SU-DHL-6 (cell line): ENCODE results near the gene TRUB1.

ENCODE experiments used
- H2AFZ ChIP-seq: fragments of 200-600 bp; sonication (generic); 2 replicates; pipeline ENCODE4 v1.6.1; 2014; ENCODE audit warnings: low read depth, mild to moderate bottlenecking, moderate library complexity, mixed read lengths, antibody characterized with exemption, low read length; ENCODE audit not compliant: severe bottlenecking
- H3F3A ChIP-seq: fragments of 200-600 bp; shearing (Covaris generic); 2 replicates; pipeline ENCODE4 v1.6.0; 2016; ENCODE audit warnings: antibody characterized with exemption, mild to moderate bottlenecking; ENCODE audit not compliant: insufficient read depth
- H3K27ac ChIP-seq: fragments of 200-600 bp; sonication (generic); 2 replicates; pipeline ENCODE4 v1.5.1; 2016; ENCODE audit warnings: low read depth, mild to moderate bottlenecking, low read length, moderate library complexity, mixed read lengths
- H3K27me3 ChIP-seq: fragments of 200-600 bp; sonication (generic), shearing (Covaris generic); 2 replicates; pipeline ENCODE4 v1.6.0; 2014; ENCODE audit warnings: mild to moderate bottlenecking, low read length
- H3K36me3 ChIP-seq: fragments of 200-600 bp; sonication (generic); 2 replicates; pipeline ENCODE4 v1.6.1; 2014; ENCODE audit warnings: mild to moderate bottlenecking, low read length, mixed read lengths
- H3K4me2 ChIP-seq: fragments of 300-600, 200-600 bp; shearing (Covaris generic), sonication (generic); 2 replicates; pipeline ENCODE4 v1.6.0; 2014; ENCODE audit warnings: low read length, low read depth, mild to moderate bottlenecking; ENCODE audit not compliant: poor library complexity, severe bottlenecking
- H3K4me3 ChIP-seq: fragments of 200-600 bp; sonication (generic); 2 replicates; pipeline ENCODE4 v1.5.1; 2014; ENCODE audit warnings: antibody characterized with exemption, low read length, mild to moderate bottlenecking, mixed read lengths; ENCODE audit not compliant: insufficient read depth, poor library complexity, severe bottlenecking
- H3K79me2 ChIP-seq: fragments of 200-600 bp; sonication (generic); 2 replicates; pipeline ENCODE4 v1.6.1; 2014; ENCODE audit warnings: mild to moderate bottlenecking, low read length, moderate library complexity; ENCODE audit not compliant: insufficient read depth
- H3K9ac ChIP-seq: fragments of 200-600 bp; sonication (generic); 2 replicates; pipeline ENCODE4 v1.7.0; 2014; ENCODE audit warnings: mild to moderate bottlenecking, low read length
- H3K9me2 ChIP-seq: fragments of 200-600 bp; sonication (generic); replicated peaks from 2 replicates; pipeline ENCODE4 v1.6.1; 2014; ENCODE audit warnings: low read length; ENCODE audit not compliant: insufficient read depth
- H3K9me3 ChIP-seq: fragments of 200-600 bp; sonication (generic); 2 replicates; pipeline ENCODE4 v1.6.1; 2014; ENCODE audit warnings: low read length, mixed read lengths; ENCODE audit not compliant: insufficient read depth
- H4K20me1 ChIP-seq: fragments of 200-600 bp; sonication (generic); 2 replicates; pipeline ENCODE4 v1.6.1; 2014; ENCODE audit warnings: low read depth, mild to moderate bottlenecking, antibody characterized with exemption, low read length, moderate library complexity, mixed read lengths
- EZH2phosphoT487 ChIP-seq: fragments of 200-600 bp; sonication (generic), shearing (Covaris generic); conservative IDR thresholded peaks from 2 replicates; pipeline ENCODE4 v1.6.1; 2018; ENCODE audit warnings: mild to moderate bottlenecking, antibody characterized with exemption, low read length, moderate library complexity, mixed read lengths
- TF ChIP-seq, protein P1 (sequence below): fragments of 200-600 bp; sonication (generic); IDR thresholded peaks from one replicate; pipeline ENCODE4 v1.5.1; 2017; ENCODE audit warnings: antibody characterized with exemption, mild to moderate bottlenecking, low read length, moderate library complexity; ENCODE audit not compliant: insufficient read depth, poor library complexity, severe bottlenecking

TRUB1 gene

DNA sequence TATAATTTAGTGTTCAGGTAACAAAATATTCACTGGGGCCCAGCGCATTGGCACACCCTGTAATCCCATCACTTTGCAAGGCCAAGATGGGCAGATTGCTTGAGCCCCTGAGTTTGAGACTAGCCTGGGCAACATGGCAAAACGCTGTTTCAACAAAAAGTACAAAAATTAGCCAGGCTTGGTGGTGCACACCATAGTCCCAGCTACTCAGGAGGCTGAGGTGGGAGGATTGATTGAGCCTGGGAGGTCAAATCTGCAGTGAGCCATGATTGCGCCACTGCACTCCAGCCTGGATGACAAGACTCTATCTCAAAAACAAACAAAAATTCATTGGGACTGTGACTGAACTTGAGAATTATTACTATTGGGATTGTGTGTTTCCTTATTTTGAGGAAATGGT is 40.4 kb upstream of the TRUB1 start:
- Histone ChIP-seq H3K9me3 (no peaks in the 10 kb centered on the region), H3K4me2 (no peak overlapping the region), H3K36me3 (no peaks in the 10 kb centered on the region), H3K9ac (no peak overlapping the region), H3K27me3 (no peaks in the 10 kb centered on the region), H3K79me2 (no peaks in the 10 kb centered on the region), H3K27ac (no peak overlapping the region), H3F3A (no peaks in the 10 kb centered on the region), H3K9me2 (no peaks in the 10 kb centered on the region), H2AFZ (no peak overlapping the region), H3K4me3 (no peak overlapping the region), H4K20me1 (no peaks in the 10 kb centered on the region)
- TF ChIP-seq, protein P1, sequence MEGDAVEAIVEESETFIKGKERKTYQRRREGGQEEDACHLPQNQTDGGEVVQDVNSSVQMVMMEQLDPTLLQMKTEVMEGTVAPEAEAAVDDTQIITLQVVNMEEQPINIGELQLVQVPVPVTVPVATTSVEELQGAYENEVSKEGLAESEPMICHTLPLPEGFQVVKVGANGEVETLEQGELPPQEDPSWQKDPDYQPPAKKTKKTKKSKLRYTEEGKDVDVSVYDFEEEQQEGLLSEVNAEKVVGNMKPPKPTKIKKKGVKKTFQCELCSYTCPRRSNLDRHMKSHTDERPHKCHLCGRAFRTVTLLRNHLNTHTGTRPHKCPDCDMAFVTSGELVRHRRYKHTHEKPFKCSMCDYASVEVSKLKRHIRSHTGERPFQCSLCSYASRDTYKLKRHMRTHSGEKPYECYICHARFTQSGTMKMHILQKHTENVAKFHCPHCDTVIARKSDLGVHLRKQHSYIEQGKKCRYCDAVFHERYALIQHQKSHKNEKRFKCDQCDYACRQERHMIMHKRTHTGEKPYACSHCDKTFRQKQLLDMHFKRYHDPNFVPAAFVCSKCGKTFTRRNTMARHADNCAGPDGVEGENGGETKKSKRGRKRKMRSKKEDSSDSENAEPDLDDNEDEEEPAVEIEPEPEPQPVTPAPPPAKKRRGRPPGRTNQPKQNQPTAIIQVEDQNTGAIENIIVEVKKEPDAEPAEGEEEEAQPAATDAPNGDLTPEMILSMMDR: no peak
- TF ChIP-seq EZH2phosphoT487: no peak

GRCh38 chr10:114899982-114900381 is 38.0 kb upstream of the TRUB1 start:
- Histone ChIP-seq H3K79me2 (no peaks in the 10 kb centered on the region), H3K27me3 (no peaks in the 10 kb centered on the region), H2AFZ (no peak overlapping the region), H4K20me1 (no peaks in the 10 kb centered on the region), H3K9me3 (no peaks in the 10 kb centered on the region), H3K9me2 (no peaks in the 10 kb centered on the region), H3K4me2 (no peak overlapping the region), H3F3A (no peaks in the 10 kb centered on the region), H3K4me3 (no peak overlapping the region), H3K36me3 (no peaks in the 10 kb centered on the region), H3K27ac (no peak overlapping the region), H3K9ac (no peak overlapping the region)
- TF ChIP-seq EZH2phosphoT487: no peak
- TF ChIP-seq, protein P1: no peak

GRCh38 chr10:114900658-114901057 is 37.3 kb upstream of the TRUB1 start:
- no peaks in the 10 kb centered on the region for H3K79me2 ChIP-seq
- H3K4me3 ChIP-seq: no peak overlapping the region
- H3K9me3 ChIP-seq: no peaks in the 10 kb centered on the region
- no peaks in the 10 kb centered on the region for H3F3A ChIP-seq
- H3K4me2 ChIP-seq: no peak overlapping the region
- no peaks in the 10 kb centered on the region for H4K20me1 ChIP-seq
- no peaks in the 10 kb centered on the region for H3K27me3 ChIP-seq
- no peak overlapping the region for H2AFZ ChIP-seq
- no peaks in the 10 kb centered on the region for H3K9me2 ChIP-seq
- TF ChIP-seq, protein P1: no peak
- no peak for TF ChIP-seq EZH2phosphoT487
- H3K9ac ChIP-seq: no peak overlapping the region
- no peak overlapping the region for H3K27ac ChIP-seq
- H3K36me3 ChIP-seq: no peaks in the 10 kb centered on the region
